ENCODE measurements around the gene MKS1.
A peak's percentile ranks its signal among the peaks of the same experiment; 100 is the strongest.

Gene MKS1

GRCh38 chr17:58245428-58246103 is 26.5 kb upstream of the MKS1 start:
- no peak for DNase-seq (ENCODE audit: low read depth in 2 of 3, low spot score in 1 of 3)

- no peak for DNase-seq (ENCODE audit: low read depth in 2 of 3, low spot score in 1 of 3)
Observed at GRCh38 chr17:58244963-58245362, 25.9 kb upstream of the MKS1 start.

GRCh38 chr17:58242171-58242784 is 23.2 kb upstream of the MKS1 start:
- peak in 2 of 3 donors; percentile 25 to 29 for DNase-seq (ENCODE audit: low read depth in 2 of 3, low spot score in 1 of 3)

- DNase-seq (ENCODE audit: low read depth in 2 of 3, low spot score in 1 of 3): no peak
Observed at GRCh38 chr17:58239987-58240386, 20.9 kb upstream of the MKS1 start.

- no peak for DNase-seq (ENCODE audit: low read depth in 2 of 3, low spot score in 1 of 3)
Observed at GRCh38 chr17:58238147-58238634, 19.1 kb upstream of the MKS1 start, which contains the start of gene LPO. TSS of gene LPO (plus strand) at chr17:58238584. CDS start at chr17:58242980, 4,396 bp downstream.

GRCh38 chr17:58236394-58236793 is 17.3 kb upstream of the MKS1 start:
- DNase-seq (ENCODE audit: low read depth in 2 of 3, low spot score in 1 of 3): no peak

- no peak for DNase-seq (ENCODE audit: low read depth in 2 of 3, low spot score in 1 of 3)
Observed at GRCh38 chr17:58235821-58236220, 16.8 kb upstream of the MKS1 start.

GRCh38 chr17:58234512-58234911 is 15.5 kb upstream of the MKS1 start:
- DNase-seq (ENCODE audit: low read depth in 2 of 3, low spot score in 1 of 3): no peak

- DNase-seq (ENCODE audit: low read depth in 2 of 3, low spot score in 1 of 3): no peak
Observed at GRCh38 chr17:58233543-58233942, 14.5 kb upstream of the MKS1 start.

GRCh38 chr17:58232707-58233156 is 13.7 kb upstream of the MKS1 start:
- DNase-seq (ENCODE audit: low read depth in 2 of 3, low spot score in 1 of 3): peak in 1 of 3 donors; percentile 38

- DNase-seq (ENCODE audit: low read depth in 2 of 3, low spot score in 1 of 3): no peak
Observed at GRCh38 chr17:58231641-58232040, 12.6 kb upstream of the MKS1 start.

- no peak for DNase-seq (ENCODE audit: low read depth in 2 of 3, low spot score in 1 of 3)
Observed at GRCh38 chr17:58229881-58230280, 10.8 kb upstream of the MKS1 start.

- no peak for DNase-seq (ENCODE audit: low read depth in 2 of 3, low spot score in 1 of 3)
Observed at GRCh38 chr17:58229384-58229783, 10.3 kb upstream of the MKS1 start.

GRCh38 chr17:58228679-58229078 is 9.6 kb upstream of the MKS1 start:
- no peak for DNase-seq (ENCODE audit: low read depth in 2 of 3, low spot score in 1 of 3)

- DNase-seq (ENCODE audit: low read depth in 2 of 3, low spot score in 1 of 3): no peak
Observed at GRCh38 chr17:58227733-58228132, 8.7 kb upstream of the MKS1 start.

- DNase-seq (ENCODE audit: low read depth in 2 of 3, low spot score in 1 of 3): no peak
Observed at GRCh38 chr17:58224315-58224714, 5.3 kb upstream of the MKS1 start.

GRCh38 chr17:58219789-58220183 is 731 bp upstream of the MKS1 start:
- no peak for DNase-seq (ENCODE audit: low read depth in 2 of 3, low spot score in 1 of 3)

GRCh38 chr17:58217766-58218165 is 1.3 kb downstream of the MKS1 start:
- DNase-seq (ENCODE audit: low read depth in 2 of 3, low spot score in 1 of 3): no peak

GRCh38 chr17:58215685-58216084 is 3.4 kb downstream of the MKS1 start:
- no peak for DNase-seq (ENCODE audit: low read depth in 2 of 3, low spot score in 1 of 3)

- no peak for DNase-seq (ENCODE audit: low read depth in 2 of 3, low spot score in 1 of 3)
Observed at GRCh38 chr17:58210922-58211321, 8.1 kb downstream of the MKS1 start.

GRCh38 chr17:58208344-58208743 is 10.7 kb downstream of the MKS1 start:
- DNase-seq (ENCODE audit: low read depth in 2 of 3, low spot score in 1 of 3): no peak

- DNase-seq (ENCODE audit: low read depth in 2 of 3, low spot score in 1 of 3): no peak
Observed at GRCh38 chr17:58207451-58207850, 11.6 kb downstream of the MKS1 start.

GRCh38 chr17:58205936-58206335 is 13.1 kb downstream of the MKS1 start:
- DNase-seq (ENCODE audit: low read depth in 2 of 3, low spot score in 1 of 3): no peak

Data from stimulated activated CD4-positive, alpha-beta T cell treated with anti-CD3 and anti-CD28 coated beads, Interleukin-12 subunit alpha, Interleukin-12 subunit beta, amount 100 ng/mL, for 48 hours (primary cell).